ENCODE measurements around the gene DGKZ.

The DGKZ gene

DNA sequence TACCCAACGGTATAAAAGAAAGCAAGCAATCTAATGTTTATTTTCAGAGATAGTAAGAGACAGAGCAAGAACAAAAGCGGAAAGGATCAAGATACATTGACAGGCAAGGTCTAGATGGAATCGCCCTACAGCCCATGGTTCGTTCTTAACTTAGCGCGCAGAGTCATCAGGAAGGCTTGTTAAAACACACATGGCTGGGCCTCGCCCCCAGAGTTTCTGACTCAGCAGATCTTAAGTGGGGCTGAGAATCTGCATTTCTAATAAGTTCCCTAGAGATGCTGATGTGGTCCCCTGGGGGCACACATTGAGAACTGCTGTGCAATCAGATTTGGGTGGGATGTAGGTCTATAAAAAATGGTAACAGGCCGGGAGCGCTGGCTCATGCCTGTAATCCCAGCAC, 80.1 kb downstream of the DGKZ start:
- no peak for DNase-seq (ENCODE audit: low read depth in 2 of 3, low spot score in 2 of 3)

GRCh38 chr11:46429717-46430116, 82.5 kb downstream of the DGKZ start:
- DNase-seq (ENCODE audit: low read depth in 2 of 3, low spot score in 2 of 3) = no peak

All from activated CD8-positive, alpha-beta memory T cell treated with anti-CD3 and anti-CD28 coated beads for 48 hours (primary cell).